Chondrocyte (in vitro differentiated cells): ENCODE results near the gene DBX2. TPM values are rescaled to one million over a fixed set of nuclear protein-coding genes. Genes with fewer than 3 reads are reported as not detected.
"Not testable (repeated sequence)": the region's sequence is repeated elsewhere in the genome, so short reads cannot be mapped to it uniquely, and the experiment has no call there.

Experiments used
- DNase-seq: peaks from one replicate; pipeline ENCODE4 v3.0.0; 2021; ENCODE audit warnings: mixed read lengths, low spot score
- H3K27ac Mint-ChIP-seq: one replicate; pipeline ENCODE4 v1.8.0; 2021; ENCODE audit warnings: mild to moderate bottlenecking, moderate library complexity, mixed read lengths; ENCODE audit not compliant: unreplicated experiment
- H3K27me3 Mint-ChIP-seq: 2 replicates; pipeline ENCODE4 v1.8.0; 2021; ENCODE audit warnings: low read depth, mixed read lengths
- H3K36me3 Mint-ChIP-seq: 2 replicates; pipeline ENCODE4 v1.8.0; 2021; ENCODE audit warnings: low read depth, mixed read lengths
- H3K4me1 Mint-ChIP-seq: 2 replicates; pipeline ENCODE4 v1.8.0; 2021; ENCODE audit warnings: low read depth, mild to moderate bottlenecking, mixed read lengths
- H3K4me3 Mint-ChIP-seq: one replicate; pipeline ENCODE4 v1.8.0; 2021; ENCODE audit warnings: mild to moderate bottlenecking, moderate library complexity, mixed read lengths; ENCODE audit not compliant: unreplicated experiment
- H3K9me3 Mint-ChIP-seq: 2 replicates; pipeline ENCODE4 v1.8.0; 2021; ENCODE audit warnings: low read depth, mixed read lengths
- total RNA-seq: library from RNA; stranded (reverse); gene quantifications from 3 replicates; pipeline ENCODE4 v1.2.1, GENCODE V29; 2021
- TF ChIP-seq, protein P1 (sequence below): fragments of 200-600 bp; sonication (generic); IDR thresholded peaks from 2 replicates; pipeline ENCODE4 v1.5.0; 2021; ENCODE audit warnings: antibody characterized with exemption, mild to moderate bottlenecking, moderate library complexity

The DBX2 gene
- total RNA-seq, 1 donor from 2014 or later = not detected

DNA sequence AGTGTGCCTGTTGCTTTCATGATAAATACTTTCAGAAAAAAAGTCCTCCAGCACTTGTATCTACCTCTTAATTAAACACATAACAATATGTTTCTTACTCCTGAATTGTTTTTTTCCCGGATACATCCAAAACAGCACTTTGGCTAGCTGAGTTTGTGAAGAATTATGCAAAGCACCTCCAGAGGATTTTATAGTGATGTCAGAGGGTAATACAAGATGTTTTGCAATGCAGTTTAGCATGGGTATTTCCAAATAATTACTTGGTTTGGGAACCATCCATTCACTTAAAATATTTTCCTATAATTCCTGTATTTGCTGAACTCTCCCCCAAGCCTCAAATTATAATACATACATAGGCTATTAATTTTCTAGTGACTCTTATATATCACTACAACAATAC lies 37.7 kb upstream of the DBX2 start:
- H3K36me3 Mint-ChIP-seq = peaks cover 2% of the 10 kb centered on the region

DNA sequence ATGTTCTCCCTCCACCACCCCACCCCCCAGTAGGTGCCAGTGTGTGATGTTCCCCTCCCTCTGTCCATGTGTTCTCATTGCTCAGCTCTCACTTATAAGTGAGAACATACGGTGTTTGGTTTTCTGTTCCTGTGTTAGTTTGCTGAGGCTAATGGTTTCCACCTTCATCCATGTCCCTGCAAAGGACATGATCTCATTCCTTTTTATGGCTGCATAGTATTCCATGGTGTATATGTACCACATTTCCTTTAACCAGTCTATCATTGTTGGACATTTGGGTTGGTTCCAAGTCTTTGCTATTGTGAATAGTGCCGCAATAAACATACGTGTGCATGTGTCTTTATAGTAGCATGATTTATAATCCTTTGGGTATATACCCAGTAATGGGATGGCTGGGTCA lies 33.3 kb upstream of the DBX2 start:
- not testable (repeated sequence) for H3K4me1 Mint-ChIP-seq, H3K9me3 Mint-ChIP-seq, H3K4me3 Mint-ChIP-seq, H3K27ac Mint-ChIP-seq, DNase-seq, H3K36me3 Mint-ChIP-seq, H3K27me3 Mint-ChIP-seq

More for the DNA sequence above, 37.7 kb upstream of the DBX2 start:
- H3K27ac Mint-ChIP-seq = no peak overlapping the region
- DNase-seq = no peak
- H3K27me3 Mint-ChIP-seq = peaks cover 17% of the 10 kb centered on the region
- TF ChIP-seq, protein P1, sequence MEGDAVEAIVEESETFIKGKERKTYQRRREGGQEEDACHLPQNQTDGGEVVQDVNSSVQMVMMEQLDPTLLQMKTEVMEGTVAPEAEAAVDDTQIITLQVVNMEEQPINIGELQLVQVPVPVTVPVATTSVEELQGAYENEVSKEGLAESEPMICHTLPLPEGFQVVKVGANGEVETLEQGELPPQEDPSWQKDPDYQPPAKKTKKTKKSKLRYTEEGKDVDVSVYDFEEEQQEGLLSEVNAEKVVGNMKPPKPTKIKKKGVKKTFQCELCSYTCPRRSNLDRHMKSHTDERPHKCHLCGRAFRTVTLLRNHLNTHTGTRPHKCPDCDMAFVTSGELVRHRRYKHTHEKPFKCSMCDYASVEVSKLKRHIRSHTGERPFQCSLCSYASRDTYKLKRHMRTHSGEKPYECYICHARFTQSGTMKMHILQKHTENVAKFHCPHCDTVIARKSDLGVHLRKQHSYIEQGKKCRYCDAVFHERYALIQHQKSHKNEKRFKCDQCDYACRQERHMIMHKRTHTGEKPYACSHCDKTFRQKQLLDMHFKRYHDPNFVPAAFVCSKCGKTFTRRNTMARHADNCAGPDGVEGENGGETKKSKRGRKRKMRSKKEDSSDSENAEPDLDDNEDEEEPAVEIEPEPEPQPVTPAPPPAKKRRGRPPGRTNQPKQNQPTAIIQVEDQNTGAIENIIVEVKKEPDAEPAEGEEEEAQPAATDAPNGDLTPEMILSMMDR = no peak
- peaks cover 8% of the 10 kb centered on the region for H3K4me1 Mint-ChIP-seq
- no peak overlapping the region for H3K4me3 Mint-ChIP-seq
- H3K9me3 Mint-ChIP-seq = peaks cover 7% of the 10 kb centered on the region

DNA sequence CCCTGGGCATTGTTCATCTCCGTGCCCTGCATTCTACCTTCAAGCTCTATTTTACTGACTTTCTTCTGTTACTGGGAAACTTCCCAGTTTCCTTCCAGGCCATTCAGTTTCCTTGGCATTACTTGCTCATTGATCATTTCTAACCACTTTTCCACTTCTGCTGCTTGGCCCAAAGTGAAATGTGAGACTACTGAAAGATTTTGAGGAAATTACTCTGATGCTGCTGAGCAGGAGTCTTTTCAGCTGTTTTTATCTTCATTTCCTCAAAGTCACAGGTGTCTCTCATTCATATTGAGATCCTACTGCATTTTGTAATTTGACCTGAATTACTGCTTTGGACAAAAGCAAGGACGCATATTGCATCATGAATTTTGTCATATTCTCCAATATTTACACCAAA lies 26.4 kb upstream of the DBX2 start:
- H3K9me3 Mint-ChIP-seq = no peaks in the 10 kb centered on the region
- H3K36me3 Mint-ChIP-seq = no peaks in the 10 kb centered on the region
- no peak overlapping the region for H3K4me3 Mint-ChIP-seq
- peaks cover 14% of the 10 kb centered on the region for H3K27me3 Mint-ChIP-seq
- no peak overlapping the region for H3K27ac Mint-ChIP-seq
- DNase-seq = no peak
- TF ChIP-seq, protein P1 = no peak
- no peaks in the 10 kb centered on the region for H3K4me1 Mint-ChIP-seq

DNA sequence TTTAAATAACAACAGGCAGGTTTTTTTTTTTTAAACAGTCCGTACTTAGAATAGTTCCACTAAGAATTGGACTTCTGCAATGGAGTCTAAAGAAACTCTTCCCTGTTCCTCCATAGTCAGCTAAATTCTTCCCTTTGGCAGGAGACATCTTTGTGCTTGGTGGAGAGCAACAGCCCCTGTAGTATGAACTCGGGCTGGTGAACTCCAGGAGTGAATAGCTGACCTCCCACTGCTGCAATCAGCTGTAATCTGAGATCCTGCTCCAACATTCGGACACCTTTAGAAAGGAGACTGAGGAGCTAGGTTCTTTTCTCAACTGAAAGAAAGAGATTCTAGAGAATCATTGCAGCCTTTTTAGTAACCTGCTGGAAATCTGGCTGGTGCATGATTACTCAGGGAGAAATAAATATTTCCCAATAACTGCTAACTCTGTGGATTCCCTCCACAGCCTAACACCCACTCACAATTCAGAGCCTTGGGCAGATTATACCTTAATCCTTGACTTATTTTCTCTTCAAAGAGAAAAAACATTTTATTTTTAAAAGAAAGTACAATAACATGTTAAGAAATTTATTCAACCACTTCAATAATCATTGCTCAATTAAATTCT lies 25.6 kb upstream of the DBX2 start:
- TF ChIP-seq, protein P1 = no peak
- Mint-ChIP-seq H3K27ac (no peak overlapping the region), H3K4me1 (no peaks in the 10 kb centered on the region), H3K4me3 (no peak overlapping the region), H3K9me3 (no peaks in the 10 kb centered on the region), H3K36me3 (no peaks in the 10 kb centered on the region), H3K27me3 (peaks cover 18% of the 10 kb centered on the region)
- no peak for DNase-seq

GRCh38 chr12:45075587-45076282 lies 24.8 kb upstream of the DBX2 start:
- no peaks in the 10 kb centered on the region for H3K4me1 Mint-ChIP-seq
- H3K4me3 Mint-ChIP-seq = no peak overlapping the region
- TF ChIP-seq, protein P1 = no peak
- H3K27ac Mint-ChIP-seq = no peak overlapping the region
- H3K27me3 Mint-ChIP-seq = peaks cover 18% of the 10 kb centered on the region
- H3K9me3 Mint-ChIP-seq = no peaks in the 10 kb centered on the region
- DNase-seq = no peak
- no peaks in the 10 kb centered on the region for H3K36me3 Mint-ChIP-seq
